B cell (primary cell): Measurements from ENCODE around the gene STX7. TPM values are rescaled to one million over a fixed set of nuclear protein-coding genes. Genes with fewer than 3 reads are reported as not detected.
"Not testable (repeated sequence)": the region's sequence is repeated elsewhere in the genome, so short reads cannot be mapped to it uniquely, and the experiment has no call there.

ENCODE experiments used
- ATAC-seq: fragments of 200-7000 bp; cut with Tn5 transposase; one replicate; pipeline ENCODE4 v1.10.0; 2021; ENCODE audit warnings: low read depth, mild to moderate bottlenecking, moderate number of reproducible peaks, moderate library complexity
- CTCF ChIA-PET: fragments of 350-600 bp; sonication (Branson Sonifier 250); formaldehyde crosslinking; loops from one replicate; lab custom pipeline; 2021; ENCODE audit warnings: antibody characterized with exemption, inconsistent platforms; lab: Charles Lee
- POLR2A ChIA-PET: fragments of 350-600 bp; sonication (Branson Sonifier 250); formaldehyde crosslinking; loops from one replicate; lab custom pipeline; 2021; ENCODE audit warnings: antibody characterized with exemption; lab: Charles Lee
- DNase-seq: peaks from one replicate; pipeline ENCODE4 v3.0.0; 2013
- H2AFZ ChIP-seq: 2 replicates; pipeline ENCODE4 v1.6.1; 2012; ENCODE audit warnings: mild to moderate bottlenecking, low read depth, low read length; ENCODE audit not compliant: insufficient read depth, poor library complexity, severe bottlenecking
- H3K27ac ChIP-seq, 2 donors: 1 replicate in 1 of 2; 2 replicates in 1 of 2; pipeline ENCODE4 v1.5.1; 2012 to 2013; ENCODE audit warnings: low read length in 2 of 2, mild to moderate bottlenecking in 2 of 2, moderate library complexity in 1 of 2
- H3K27me3 ChIP-seq, 4 experiments: fragments of 200-600 bp in 1 of 4; sonication (generic) in 1 of 4; replicated peaks in 1 of 4; 1 replicate in 2 of 4; 2 replicates in 2 of 4; pipeline versions ENCODE4 v1.6.1 to v1.7.0; 2013 to 2016; ENCODE audit warnings: low read length in 3 of 4, mild to moderate bottlenecking in 2 of 4, mixed read lengths in 1 of 4, moderate library complexity in 1 of 4; ENCODE audit not compliant: insufficient read depth in 4 of 4, control insufficient read depth in 3 of 4; ENCODE audit errors: control extremely low read depth in 1 of 4
- H3K36me3 ChIP-seq, 2 experiments: replicated peaks in 1 of 2; 1 replicate in 1 of 2; 2 replicates in 1 of 2; pipeline versions ENCODE4 v1.6.1 to v1.7.1; 2013; ENCODE audit warnings: low read length in 1 of 2; ENCODE audit not compliant: insufficient read depth in 2 of 2, control insufficient read depth in 1 of 2; ENCODE audit errors: control extremely low read depth in 1 of 2, extremely low read depth in 1 of 2
- H3K4me1 ChIP-seq, 2 donors: fragments of 200-600 bp in 1 of 2; sonication (generic) in 1 of 2; 1 replicate in 1 of 2; 2 replicates in 1 of 2; pipeline versions ENCODE4 v1.5.1 to v1.6.1; 2013 to 2017; ENCODE audit warnings: low read length in 2 of 2; ENCODE audit not compliant: control insufficient read depth in 2 of 2, insufficient read depth in 2 of 2
- H3K4me2 ChIP-seq: replicated peaks from 2 replicates; pipeline ENCODE3; 2012; ENCODE audit warnings: mild to moderate bottlenecking, low read depth, low read length; ENCODE audit not compliant: poor library complexity, severe bottlenecking
- H3K4me3 ChIP-seq, 5 experiments: fragments of 200-600 bp in 1 of 5; sonication (generic) in 1 of 5; 1 replicate in 3 of 5; 2 replicates in 2 of 5; pipeline versions ENCODE4 v1.5.1 to v1.7.0; 2011 to 2016; ENCODE audit warnings: low read length in 4 of 5, mild to moderate bottlenecking in 4 of 5, low read depth in 2 of 5, control low read depth in 1 of 5, moderate library complexity in 1 of 5; ENCODE audit not compliant: insufficient read depth in 1 of 5; ENCODE audit errors: control extremely low read depth in 1 of 5, extremely low read depth in 1 of 5
- H3K79me2 ChIP-seq: fragments of 200-600 bp; sonication (generic); one replicate; pipeline ENCODE4 v1.6.0; 2016; ENCODE audit warnings: low read length; ENCODE audit not compliant: control insufficient read depth, insufficient read depth
- H3K9ac ChIP-seq: fragments of 200-600 bp; sonication (generic); 2 replicates; pipeline ENCODE4 v1.6.1; 2017; ENCODE audit warnings: mild to moderate bottlenecking, low read length, moderate library complexity
- H3K9me3 ChIP-seq, 3 donors: one replicate each; pipeline versions ENCODE4 v1.6.1 to v1.7.1; 2013; ENCODE audit warnings: low read length in 2 of 3; ENCODE audit not compliant: control insufficient read depth in 2 of 3, insufficient read depth in 1 of 3; ENCODE audit errors: control extremely low read depth in 1 of 3
- H4K20me1 ChIP-seq: 2 replicates; pipeline ENCODE4 v1.6.0; 2012; ENCODE audit warnings: mild to moderate bottlenecking, low read length; ENCODE audit not compliant: insufficient read depth, control insufficient read depth, poor library complexity, severe bottlenecking
- H3K27ac Mint-ChIP-seq: one replicate; pipeline ENCODE4 v1.8.0; 2021; ENCODE audit warnings: mixed read lengths
- H3K27me3 Mint-ChIP-seq: one replicate; pipeline ENCODE4 v1.8.0; 2021; ENCODE audit warnings: mixed read lengths
- H3K4me1 Mint-ChIP-seq: one replicate; pipeline ENCODE4 v1.8.0; 2021; ENCODE audit warnings: mixed read lengths
- H3K4me3 Mint-ChIP-seq: one replicate; pipeline ENCODE4 v1.8.0; 2021; ENCODE audit warnings: mixed read lengths
- H3K9me3 Mint-ChIP-seq: one replicate; pipeline ENCODE4 v1.8.0; 2022; ENCODE audit warnings: mixed read lengths; ENCODE audit not compliant: insufficient read depth
- CTCF ChIP-seq: fragments of 200-600 bp; IDR thresholded peaks from one replicate; pipeline ENCODE4 v1.8.0; 2022; ENCODE audit warnings: antibody characterized with exemption, mild to moderate bottlenecking
- EZH2 ChIP-seq: IDR thresholded peaks from 2 replicates; pipeline ENCODE4 v1.6.1; 2012; ENCODE audit warnings: borderline replicate concordance, low read depth, mild to moderate bottlenecking, moderate library complexity, low read length; ENCODE audit not compliant: insufficient read depth, poor library complexity, severe bottlenecking
- WGBS: methylation state at CpG from one replicate; pipeline ENCODE4 v1.1.5; 2013; ENCODE audit warnings: missing lambda C conversion rate; ENCODE audit not compliant: insufficient coverage; 5-methylcytosine and 5-hydroxymethylcytosine counted together
- intact Hi-C: fragments of 100-400 bp; cut with micrococcal nuclease; formaldehyde crosslinking; loops from one replicate; pipeline ENCODE4 v1.10.0; 2022
- polyA plus RNA-seq: library from polyadenylated mRNA; depleted of rRNA; stranded (reverse); fragments of >200 nt; gene quantifications from 2 replicates; pipeline ENCODE4 v1.2.3, GENCODE V29; 2012
- total RNA-seq, 2 donors: library from RNA; stranded (reverse); fragments of 120-200 nt in 1 of 2; gene quantifications; 1 replicate in 1 of 2; 2 replicates in 1 of 2; pipeline versions ENCODE4 v1.2.3 to v1.2.4, GENCODE V29; 2013 to 2022

Gene STX7
- total and polyA plus RNA-seq, 2 donors (not counting 1 experiment from before 2014, with no cell fraction given), result 70.9 to 221 TPM

GRCh38 chr6:132537977-132538376 lies 25.1 kb upstream of the STX7 start, which contains the start of gene TAAR9:
Gene TAAR9, plus strand, starts transcription at chr6:132538277. Its CDS starts 13 bp downstream, at chr6:132538290.
- ChIA-PET CTCF (interaction anchor here (1.5 kb wide), 1 partner anchor 261 kb away, joined by 3 read pairs; the partner anchor contains the start of gene SLC18B1), POLR2A (no interaction called here)
- H3K27me3 ChIP-seq, result peaks cover 0 to 18% (median 1%) of the 10 kb centered on the region in 4 experiments
- H3K36me3 ChIP-seq, result no peaks in the 10 kb centered on the region
- intact Hi-C loops, result loop anchor here (10.0 kb wide), 1 partner anchor 1557 kb away; no protein-coding TSS in a partner anchor
- no peak within 1 kb of the TSS for H3K4me2 ChIP-seq
- H3K79me2 ChIP-seq, result no peaks in the 10 kb centered on the region
- DNase-seq (no peak), ATAC-seq (no peak)
- H3K4me1 ChIP-seq, result no peaks in the 10 kb centered on the region
- no peak within 1 kb of the TSS for H3K9ac ChIP-seq
- no peaks in the 10 kb centered on the region for H4K20me1 ChIP-seq
- H2AFZ ChIP-seq, result no peak within 1 kb of the TSS
- H3K9me3 Mint-ChIP-seq, result no peaks in the 10 kb centered on the region
- H3K27me3 Mint-ChIP-seq, result peaks cover 18% of the 10 kb centered on the region
- no peak within 1 kb of the TSS for H3K4me3 Mint-ChIP-seq
- H3K27ac Mint-ChIP-seq, result no peak within 1 kb of the TSS
- H3K9me3 ChIP-seq, result no peaks in the 10 kb centered on the region
- 100% methylated on average over 2 of the region's 4 CpGs for WGBS
- no peaks in the 10 kb centered on the region for H3K4me1 Mint-ChIP-seq
- TF ChIP-seq CTCF, result no peak
- TF ChIP-seq EZH2, result no peak
- H3K27ac ChIP-seq, result no peak within 1 kb of the TSS
- H3K4me3 ChIP-seq, result no peak within 1 kb of the TSS

DNA sequence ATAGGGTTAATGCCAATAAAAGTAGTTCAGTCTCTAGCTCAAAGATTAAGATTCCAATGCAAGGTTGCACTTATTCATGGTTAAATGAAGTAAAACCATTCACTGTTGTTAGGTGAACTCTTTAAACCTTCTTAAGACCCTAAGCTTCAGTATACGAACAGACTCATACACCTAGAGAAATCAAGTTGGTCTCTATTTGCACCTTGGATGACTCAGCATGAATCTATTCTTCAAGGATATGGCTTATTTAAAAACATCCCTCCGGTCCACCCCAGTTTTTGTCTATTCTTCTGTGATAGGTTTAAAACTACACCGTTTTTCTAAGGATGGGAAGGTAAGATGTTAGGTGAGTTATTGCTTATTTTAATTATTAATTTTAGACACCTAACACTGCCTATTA lies 24.2 kb upstream of the STX7 start:
- ATAC-seq (no peak), DNase-seq (no peak)
- Histone ChIP-seq H4K20me1 (no peaks in the 10 kb centered on the region), H3K4me3 (no peak overlapping the region), H3K79me2 (no peaks in the 10 kb centered on the region), H2AFZ (no peak overlapping the region), H3K4me1 (no peaks in the 10 kb centered on the region), H3K36me3 (no peaks in the 10 kb centered on the region), H3K9me3 (no peaks in the 10 kb centered on the region), H3K27ac (no peak overlapping the region), H3K4me2 (no peak overlapping the region), H3K9ac (no peak overlapping the region), H3K27me3 (peaks cover 0 to 12% (median 1%) of the 10 kb centered on the region in 4 experiments)
- no peak overlapping the region for H3K27ac Mint-ChIP-seq
- ChIA-PET CTCF (interaction anchor here (0.6 to 1.5 kb wide), 4 partner anchors 11 to 261 kb away, joined by 3 to 4 read pairs (median 3); partner anchors contain the start of gene SLC18B1), POLR2A (no interaction called here)
- intact Hi-C loops, result loop anchor here (10.0 kb wide), 1 partner anchor 1558 kb away; no protein-coding TSS in a partner anchor
- no peak for TF ChIP-seq EZH2
- no peak for TF ChIP-seq CTCF
- no peak overlapping the region for H3K4me3 Mint-ChIP-seq
- no peaks in the 10 kb centered on the region for H3K9me3 Mint-ChIP-seq
- peaks cover 18% of the 10 kb centered on the region for H3K27me3 Mint-ChIP-seq
- WGBS, result no CpG with 5 or more reads among the region's 3 CpGs
- H3K4me1 Mint-ChIP-seq, result no peaks in the 10 kb centered on the region

DNA sequence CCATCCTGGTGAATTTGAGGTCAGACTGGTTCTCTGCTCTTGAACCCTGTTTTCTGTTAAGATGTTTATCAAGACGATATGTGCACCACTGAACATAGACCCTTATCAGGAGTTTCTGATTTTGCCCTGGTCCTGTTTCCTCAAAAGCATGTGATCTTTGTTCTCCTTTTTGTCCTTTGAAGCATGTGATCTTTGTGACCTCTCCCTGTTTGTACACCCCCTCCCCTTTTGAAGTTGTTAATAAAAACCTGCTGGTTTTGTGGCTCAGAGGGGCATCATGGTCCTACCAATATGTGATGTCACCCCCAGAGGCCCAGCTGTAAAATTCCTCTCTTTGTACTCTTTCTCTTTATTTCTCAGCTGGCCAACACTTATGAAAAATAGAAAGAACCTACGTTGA lies 21.6 kb upstream of the STX7 start:
- ATAC-seq, POLR2A ChIA-PET, H3K27ac ChIP-seq, H3K9ac ChIP-seq, H3K27me3 ChIP-seq, H3K4me3 Mint-ChIP-seq, H3K9me3 ChIP-seq, H3K79me2 ChIP-seq, H3K4me1 ChIP-seq, H3K4me1 Mint-ChIP-seq, H3K27ac Mint-ChIP-seq, H4K20me1 ChIP-seq, DNase-seq, H3K4me3 ChIP-seq, H2AFZ ChIP-seq, H3K36me3 ChIP-seq, H3K4me2 ChIP-seq, CTCF ChIA-PET, H3K9me3 Mint-ChIP-seq: not testable (repeated sequence)
- intact Hi-C loops, result loop anchor here (5.0 to 10.0 kb wide), 2 partner anchors 1383 to 1560 kb away; no protein-coding TSS in a partner anchor
- no CpG with 5 or more reads among the region's 2 CpGs for WGBS
- peaks cover 10% of the 10 kb centered on the region for H3K27me3 Mint-ChIP-seq
